Measurements from ENCODE around the gene SYNJ2.

- TF ChIP-seq CTCF (conservative IDR thresholded peaks at IDR 0.05; ENCODE audit: low read depth, low read length) (no peak), MAFK (IDR thresholded peaks at IDR 0.05; ENCODE audit: low read depth, low read length) (no peak), POLR2A (IDR thresholded peaks at IDR 0.05; ENCODE audit: low read depth, low read length) (no peak), RCOR1 (IDR thresholded peaks at IDR 0.05; ENCODE audit: insufficient replicate concordance, low read length) (no peak), SMC3 (IDR thresholded peaks at IDR 0.05; ENCODE audit: low read depth, low read length) (no peak), RFX5 (IDR thresholded peaks at IDR 0.05; ENCODE audit: low read depth, low read length) (no peak), ELK1 (IDR thresholded peaks at IDR 0.05; ENCODE audit: borderline replicate concordance, low read depth, low read length) (no peak), CEBPB (IDR thresholded peaks at IDR 0.05; ENCODE audit: low read depth, low read length) (no peak), CHD1 (IDR thresholded peaks at IDR 0.05; ENCODE audit: low read depth, low read length) (no peak), BHLHE40 (IDR thresholded peaks at IDR 0.05; ENCODE audit: low read depth, low read length) (no peak), MAZ (IDR thresholded peaks at IDR 0.05; ENCODE audit: borderline replicate concordance, low read depth, low read length) (no peak), RAD21 (IDR thresholded peaks at IDR 0.05; ENCODE audit: low read length) (no peak), MXI1 (IDR thresholded peaks at IDR 0.05; ENCODE audit: borderline replicate concordance, low read depth, low read length) (no peak)
Observed at GRCh38 chr6:157984128-157984527, 2.5 kb downstream of the SYNJ2 start.
